HepG2 (cell line): ENCODE measurements around the gene COPS9. TPM values are rescaled to one million over a fixed set of nuclear protein-coding genes. Genes with fewer than 3 reads are reported as not detected.
A peak's percentile ranks its signal among the peaks of the same experiment; 100 is the strongest.

Experiments used
- MEF2D ChIP-seq: sonication (generic); formaldehyde crosslinking; IDR thresholded peaks from 2 replicates; pipeline ENCODE4 v1.5.1; 2020; ENCODE audit warnings: mild to moderate bottlenecking, missing genetic modification reagents
- NBN ChIP-seq: fragments of 450-650 bp; conservative IDR thresholded peaks from 2 replicates; pipeline ENCODE4 v1.6.1; 2017
- NFKB2 ChIP-seq: sonication (generic); formaldehyde crosslinking; IDR thresholded peaks from 2 replicates; pipeline ENCODE4 v1.4.0; 2020; ENCODE audit warnings: missing genetic modification reagents, borderline replicate concordance
- RBFOX2 ChIP-seq: fragments of 200-400 bp; formaldehyde crosslinking; IDR thresholded peaks from 2 replicates; pipeline ENCODE4 v1.6.1; 2017; ENCODE audit warnings: low read depth, mild to moderate bottlenecking, low read length
- SATB2 ChIP-seq: sonication (generic); formaldehyde crosslinking; IDR thresholded peaks from 2 replicates; pipeline ENCODE4 v1.5.0; 2020; ENCODE audit warnings: missing genetic modification reagents
- SMYD3 ChIP-seq: sonication (generic); formaldehyde crosslinking; IDR thresholded peaks from 2 replicates; pipeline ENCODE4 v1.8.1; 2023; ENCODE audit warnings: mild to moderate bottlenecking, missing genetic modification reagents
- STAG1 ChIP-seq: sonication (generic); formaldehyde crosslinking; IDR thresholded peaks from 2 replicates; pipeline ENCODE4 v1.4.0; 2020; ENCODE audit warnings: missing genetic modification reagents
- ZNF10 ChIP-seq: sonication (generic); formaldehyde crosslinking; IDR thresholded peaks from 2 replicates; pipeline ENCODE4 v1.4.0; 2020; ENCODE audit warnings: mild to moderate bottlenecking, low read depth, missing genetic modification reagents, borderline replicate concordance
- ZNF232 ChIP-seq: sonication (generic); formaldehyde crosslinking; IDR thresholded peaks from 2 replicates; pipeline ENCODE4 v1.4.0; 2020; ENCODE audit warnings: missing genetic modification reagents, borderline replicate concordance
- ZNF407 ChIP-seq: sonication (generic); formaldehyde crosslinking; IDR thresholded peaks from one replicate; pipeline ENCODE4 v1.5.1; 2020; ENCODE audit warnings: mild to moderate bottlenecking, missing genetic modification reagents; ENCODE audit errors: not compliant biosample characterization
- ZNF513 ChIP-seq: sonication (generic); formaldehyde crosslinking; conservative IDR thresholded peaks from 2 replicates; pipeline ENCODE4 v1.5.0; 2020; ENCODE audit warnings: missing genetic modification reagents
- ZNF552 ChIP-seq: sonication (generic); formaldehyde crosslinking; IDR thresholded peaks from 2 replicates; pipeline ENCODE4 v1.9.0; 2022; ENCODE audit warnings: missing genetic modification reagents, mild to moderate bottlenecking, borderline replicate concordance
- polyA plus RNA-seq, 8 experiments: library from polyadenylated mRNA; depleted of rRNA in 3 of 8; stranded (reverse) in 7 of 8; unstranded in 1 of 8; fragments of >200 nt; fragmentation: Illumina TruSeq in 4 of 8; extraction: Trizol in 4 of 8; gene quantifications; 2 replicates each; pipeline versions ENCODE4 v1.2.1 to v1.2.3, GENCODE V29; 2011 to 2016; ENCODE audit warnings: low read depth in 4 of 8, missing spikeins in 1 of 8, mixed read lengths in 1 of 8; ENCODE audit not compliant: insufficient read depth in 1 of 8
- total RNA-seq, 5 experiments: library from RNA; depleted of rRNA; stranded (reverse); fragments of >200 nt; fragmentation: Illumina TruSeq; extraction: Trizol; gene quantifications; 2 replicates each; pipeline ENCODE4 v1.2.3, GENCODE V29; 2016; ENCODE audit warnings: low read depth in 1 of 5
- TF ChIP-seq, protein P1 (sequence below): sonication (generic); formaldehyde crosslinking; IDR thresholded peaks from 2 replicates; pipeline ENCODE4 v1.5.0; 2020; ENCODE audit warnings: mild to moderate bottlenecking, missing genetic modification reagents
- TF ChIP-seq, protein P2 (sequence below): sonication (generic); formaldehyde crosslinking; conservative IDR thresholded peaks from 2 replicates; pipeline ENCODE4 v1.8.0; 2022; ENCODE audit warnings: mild to moderate bottlenecking, moderate library complexity, missing genetic modification reagents

COPS9 gene
- total and polyA plus RNA-seq, 2 of the 13 experiments (the other 11 are each of a cell fraction or from before 2014, with no cell fraction given): 180 to 247 TPM

- no peak for TF ChIP-seq ZNF407
- TF ChIP-seq SATB2 (CRISPR knock-in tag): no peak
- no peak; the same call in 1 of the 2 replicates for TF ChIP-seq STAG1
- no peak; the same call in 1 of the 2 replicates for TF ChIP-seq ZNF232
- TF ChIP-seq NFKB2 (CRISPR knock-in tag): peak; percentile 67; the same call in 1 of the 2 replicates
- no peak for TF ChIP-seq NBN
- TF ChIP-seq MEF2D (CRISPR knock-in tag): peak; percentile 19; the same call in 1 of the 2 replicates
- TF ChIP-seq SMYD3 (CRISPR knock-in tag): no peak; the same call in 1 of the 2 replicates
- TF ChIP-seq, protein P1, sequence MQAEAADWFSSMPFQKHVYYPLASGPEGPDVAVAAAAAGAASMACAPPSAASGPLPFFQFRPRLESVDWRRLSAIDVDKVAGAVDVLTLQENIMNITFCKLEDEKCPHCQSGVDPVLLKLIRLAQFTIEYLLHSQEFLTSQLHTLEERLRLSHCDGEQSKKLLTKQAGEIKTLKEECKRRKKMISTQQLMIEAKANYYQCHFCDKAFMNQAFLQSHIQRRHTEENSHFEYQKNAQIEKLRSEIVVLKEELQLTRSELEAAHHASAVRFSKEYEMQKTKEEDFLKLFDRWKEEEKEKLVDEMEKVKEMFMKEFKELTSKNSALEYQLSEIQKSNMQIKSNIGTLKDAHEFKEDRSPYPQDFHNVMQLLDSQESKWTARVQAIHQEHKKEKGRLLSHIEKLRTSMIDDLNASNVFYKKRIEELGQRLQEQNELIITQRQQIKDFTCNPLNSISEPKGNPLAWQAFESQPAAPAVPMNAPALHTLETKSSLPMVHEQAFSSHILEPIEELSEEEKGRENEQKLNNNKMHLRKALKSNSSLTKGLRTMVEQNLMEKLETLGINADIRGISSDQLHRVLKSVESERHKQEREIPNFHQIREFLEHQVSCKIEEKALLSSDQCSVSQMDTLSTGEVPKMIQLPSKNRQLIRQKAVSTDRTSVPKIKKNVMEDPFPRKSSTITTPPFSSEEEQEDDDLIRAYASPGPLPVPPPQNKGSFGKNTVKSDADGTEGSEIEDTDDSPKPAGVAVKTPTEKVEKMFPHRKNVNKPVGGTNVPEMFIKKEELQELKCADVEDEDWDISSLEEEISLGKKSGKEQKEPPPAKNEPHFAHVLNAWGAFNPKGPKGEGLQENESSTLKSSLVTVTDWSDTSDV (CRISPR knock-in tag): 0 out of 2 replicates have a peak, but pooled peaks have one; percentile 14
- no peak for TF ChIP-seq ZNF513
- TF ChIP-seq ZNF10 (CRISPR knock-in tag): no peak
- peak; percentile 89; the same call in 1 of the 2 replicates for TF ChIP-seq ZNF552 (CRISPR knock-in tag)
- TF ChIP-seq, protein P2, sequence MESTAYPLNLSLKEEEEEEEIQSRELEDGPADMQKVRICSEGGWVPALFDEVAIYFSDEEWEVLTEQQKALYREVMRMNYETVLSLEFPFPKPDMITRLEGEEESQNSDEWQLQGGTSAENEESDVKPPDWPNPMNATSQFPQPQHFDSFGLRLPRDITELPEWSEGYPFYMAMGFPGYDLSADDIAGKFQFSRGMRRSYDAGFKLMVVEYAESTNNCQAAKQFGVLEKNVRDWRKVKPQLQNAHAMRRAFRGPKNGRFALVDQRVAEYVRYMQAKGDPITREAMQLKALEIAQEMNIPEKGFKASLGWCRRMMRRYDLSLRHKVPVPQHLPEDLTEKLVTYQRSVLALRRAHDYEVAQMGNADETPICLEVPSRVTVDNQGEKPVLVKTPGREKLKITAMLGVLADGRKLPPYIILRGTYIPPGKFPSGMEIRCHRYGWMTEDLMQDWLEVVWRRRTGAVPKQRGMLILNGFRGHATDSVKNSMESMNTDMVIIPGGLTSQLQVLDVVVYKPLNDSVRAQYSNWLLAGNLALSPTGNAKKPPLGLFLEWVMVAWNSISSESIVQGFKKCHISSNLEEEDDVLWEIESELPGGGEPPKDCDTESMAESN (CRISPR knock-in tag): 0 out of 2 replicates have a peak, but pooled peaks have one; percentile 58
- TF ChIP-seq RBFOX2: peak; percentile 98
Measured at GRCh38 chr2:240136013-240136670, at the start of gene COPS9 (continued).
